ENCODE results near the gene COX8A.

The COX8A gene

GRCh38 chr11:64003807-64004589 is 29.6 kb downstream of the COX8A start:
- FAIRE-seq = no peak
- no peak for DNase-seq (ENCODE audit: insufficient read length, low spot score)
- TF ChIP-seq POLR2A (IDR thresholded peaks at IDR 0.05; ENCODE audit: low read depth, low read length) = no peak

GRCh38 chr11:64004590-64004984 is 30.2 kb downstream of the COX8A start:
- DNase-seq (ENCODE audit: insufficient read length, low spot score) = no peak
- FAIRE-seq = no peak
- TF ChIP-seq POLR2A (IDR thresholded peaks at IDR 0.05; ENCODE audit: low read depth, low read length) = no peak

DNA sequence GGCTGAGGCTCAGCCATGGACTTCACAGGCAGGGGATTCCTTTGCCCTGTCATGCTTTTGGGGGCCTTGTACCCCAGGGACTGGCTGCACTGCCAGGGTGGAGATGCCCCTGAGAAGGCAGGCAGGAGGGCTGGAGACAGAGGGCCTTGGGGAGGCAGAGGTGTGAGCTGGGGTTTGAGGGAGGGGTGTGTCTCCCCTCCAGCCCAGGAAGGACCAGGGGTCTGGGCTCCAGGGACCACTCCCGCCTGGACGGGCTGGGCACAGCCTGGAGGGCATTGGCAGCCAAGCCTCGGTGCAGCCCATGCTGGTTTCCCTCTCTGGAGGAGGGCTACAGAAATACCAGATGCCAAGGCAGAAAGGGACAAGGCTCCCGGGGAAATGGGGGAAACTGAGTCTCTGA is 31.3 kb downstream of the COX8A start:
- DNase-seq (ENCODE audit: insufficient read length, low spot score) (no peak), FAIRE-seq (no peak)
- TF ChIP-seq POLR2A (IDR thresholded peaks at IDR 0.05; ENCODE audit: low read depth, low read length) = no peak

DNA sequence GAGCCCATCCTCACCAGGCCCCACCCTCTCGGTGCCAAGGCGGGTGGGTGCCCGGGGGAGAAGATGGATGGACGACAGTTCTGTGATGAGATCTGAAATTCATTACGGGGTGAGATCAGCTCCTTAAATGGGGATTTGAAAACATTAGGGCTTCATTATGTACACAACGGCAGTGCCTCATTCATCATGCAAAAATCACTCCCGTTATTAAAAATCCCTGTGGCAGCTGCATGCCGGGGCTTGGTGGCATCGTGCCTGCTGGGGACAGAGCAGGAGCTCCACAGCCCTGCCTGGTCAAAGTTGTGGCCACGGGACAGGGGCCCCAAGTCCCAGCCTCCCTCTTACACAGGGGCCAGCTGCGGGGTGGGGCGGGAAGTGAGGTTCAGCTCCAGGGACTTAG is 32.0 kb downstream of the COX8A start:
- DNase-seq (ENCODE audit: insufficient read length, low spot score) = no peak
- TF ChIP-seq POLR2A (IDR thresholded peaks at IDR 0.05; ENCODE audit: low read depth, low read length) = no peak
- FAIRE-seq = no peak

GRCh38 chr11:64007160-64007628 is 32.8 kb downstream of the COX8A start:
- no peak for DNase-seq (ENCODE audit: insufficient read length, low spot score)
- no peak for TF ChIP-seq POLR2A (IDR thresholded peaks at IDR 0.05; ENCODE audit: low read depth, low read length)
- no peak for FAIRE-seq

DNA sequence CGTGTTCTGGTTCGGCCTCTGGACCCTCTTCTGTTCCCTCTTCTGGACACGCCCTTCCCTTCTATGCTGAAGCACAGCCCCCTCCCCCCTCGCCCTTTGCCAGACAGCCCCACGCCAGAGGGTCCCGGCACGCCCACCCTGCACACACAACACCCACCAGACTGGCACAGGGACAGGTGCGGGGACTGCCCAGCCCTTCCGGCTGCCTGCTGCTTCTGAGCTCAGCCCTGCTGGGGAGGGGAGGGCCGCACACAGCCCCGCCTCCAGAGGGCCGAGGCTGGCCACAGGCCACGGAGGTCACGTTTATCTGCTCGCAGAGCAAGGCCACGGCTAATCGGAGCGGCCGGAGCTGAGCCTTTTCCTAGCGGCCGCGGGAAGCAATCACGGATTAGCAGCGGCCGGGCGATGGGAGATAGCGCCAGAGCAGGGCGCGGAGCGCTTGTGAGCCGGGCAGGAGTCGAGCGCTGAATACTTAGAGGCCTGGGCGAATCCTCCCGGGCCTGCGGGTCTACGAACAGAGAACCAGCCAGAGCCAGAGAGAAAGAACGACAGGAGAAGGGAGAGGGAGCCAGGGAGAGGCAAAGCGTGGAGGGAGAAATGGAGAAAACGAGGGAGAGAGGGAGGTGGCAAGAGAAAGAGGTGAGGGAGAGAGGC is 33.3 kb downstream of the COX8A start:
- FAIRE-seq = no peak
- no peak for TF ChIP-seq POLR2A (IDR thresholded peaks at IDR 0.05; ENCODE audit: low read depth, low read length)
- DNase-seq (ENCODE audit: insufficient read length, low spot score) = no peak

- FAIRE-seq (no peak), DNase-seq (ENCODE audit: insufficient read length, low spot score) (no peak)
- TF ChIP-seq POLR2A (IDR thresholded peaks at IDR 0.05; ENCODE audit: low read depth, low read length) = no peak
These were observed 34.0 kb downstream of the COX8A start for GRCh38 chr11:64008283-64008913.

DNA sequence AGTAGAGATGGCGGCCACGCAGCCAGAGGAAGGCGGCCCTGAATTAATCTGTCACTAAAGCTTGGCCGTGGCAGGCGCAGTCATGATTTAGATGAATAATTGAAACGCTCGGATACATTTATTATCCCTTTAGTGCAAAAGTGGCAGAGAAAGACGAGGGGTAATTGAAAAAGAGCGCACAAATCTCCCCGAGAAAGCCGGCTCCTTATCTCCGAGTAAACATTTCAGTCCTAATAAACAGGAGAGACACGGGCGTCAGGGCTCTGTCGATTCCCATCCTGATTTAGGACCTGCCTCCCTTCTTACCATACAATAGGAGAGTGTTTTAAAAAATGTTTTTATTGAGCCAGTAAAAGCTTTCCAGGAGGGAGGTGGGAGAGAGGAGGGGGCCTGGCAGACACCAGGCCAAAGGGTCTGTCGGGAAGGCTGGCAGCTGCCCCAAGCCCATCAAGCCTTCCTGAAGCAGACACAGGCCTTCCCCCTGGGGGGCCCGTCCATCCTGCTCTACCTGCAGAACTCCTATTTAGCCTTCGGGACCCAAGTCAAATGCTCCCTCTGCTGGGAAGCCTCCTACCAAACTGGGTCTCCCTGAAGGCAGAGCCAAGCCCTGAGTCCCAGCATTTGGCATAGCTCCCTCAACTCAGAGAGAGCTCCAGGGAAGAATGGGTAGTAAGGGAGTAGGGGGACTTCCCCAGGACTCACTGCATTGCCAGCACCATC is 34.7 kb downstream of the COX8A start:
- DNase-seq (ENCODE audit: insufficient read length, low spot score) (no peak), FAIRE-seq (no peak)
- no peak for TF ChIP-seq POLR2A (IDR thresholded peaks at IDR 0.05; ENCODE audit: low read depth, low read length)

GRCh38 chr11:64009710-64010109 is 35.3 kb downstream of the COX8A start:
- FAIRE-seq (no peak), DNase-seq (ENCODE audit: insufficient read length, low spot score) (no peak)

GRCh38 chr11:64010783-64011182 is 36.4 kb downstream of the COX8A start:
- no peak for FAIRE-seq
- no peak for DNase-seq (ENCODE audit: insufficient read length, low spot score)
- TF ChIP-seq POLR2A (IDR thresholded peaks at IDR 0.05; ENCODE audit: low read depth, low read length) = no peak

More at GRCh38 chr11:64009710-64010109, 35.3 kb downstream of the COX8A start:
- TF ChIP-seq POLR2A (IDR thresholded peaks at IDR 0.05; ENCODE audit: low read depth, low read length) = no peak

DNA sequence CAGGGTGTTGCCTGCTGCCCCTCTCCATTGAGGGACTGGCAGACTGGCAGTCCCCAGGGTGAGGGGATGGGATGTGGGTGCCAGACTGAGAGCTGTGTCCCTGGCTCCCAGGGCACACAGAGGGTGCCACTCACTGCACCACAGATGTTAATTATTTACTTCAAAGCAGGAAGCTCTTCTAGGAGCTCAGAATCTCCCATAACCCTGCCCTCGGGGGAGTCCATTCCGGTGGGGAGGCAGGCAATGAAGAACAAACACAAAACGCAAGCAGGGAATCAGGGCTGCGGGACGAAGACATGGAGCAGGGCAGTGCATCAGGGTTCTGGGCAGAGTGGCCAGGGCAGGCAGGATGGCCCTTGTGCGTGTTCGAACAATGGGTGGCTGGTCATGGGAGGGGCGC is 37.0 kb downstream of the COX8A start:
- FAIRE-seq = no peak
- TF ChIP-seq POLR2A (IDR thresholded peaks at IDR 0.05; ENCODE audit: low read depth, low read length) = no peak
- no peak for DNase-seq (ENCODE audit: insufficient read length, low spot score)

DNA sequence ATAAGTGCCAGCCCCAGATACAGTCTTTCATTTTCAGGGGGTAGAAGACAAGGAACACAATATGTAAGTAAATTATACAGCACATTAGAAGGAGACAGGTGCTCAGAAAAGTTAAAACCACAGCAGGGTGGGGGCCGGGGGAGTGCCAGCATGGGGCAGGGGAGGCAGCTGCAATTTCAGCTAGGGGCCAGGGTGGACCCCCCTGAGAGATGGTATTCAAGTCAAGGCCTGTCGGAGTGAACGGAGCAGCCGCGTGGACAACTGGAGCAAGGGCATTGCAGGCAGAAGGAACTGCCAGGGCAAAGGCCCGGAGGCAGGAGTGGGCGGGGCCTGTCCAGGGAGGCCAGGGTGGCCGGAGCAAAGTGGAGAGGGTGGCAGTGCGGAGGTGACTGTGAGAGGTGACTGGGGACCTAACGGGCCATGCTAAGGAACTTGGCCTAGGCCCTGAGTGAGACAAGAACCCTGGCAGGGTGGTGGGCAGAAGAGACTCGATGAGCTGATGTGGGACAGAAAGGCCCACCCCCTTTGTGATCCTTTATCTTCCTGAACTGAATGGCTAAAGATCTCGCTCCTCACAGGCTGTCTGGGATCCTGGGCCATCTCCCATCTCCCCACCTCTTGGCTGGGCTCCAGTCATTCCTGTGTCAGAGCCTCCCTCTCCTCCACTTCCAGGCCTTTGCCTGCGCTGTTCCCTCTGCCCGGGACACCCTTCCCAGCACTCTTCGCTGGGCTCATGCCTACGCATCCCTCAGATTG is 38.9 kb downstream of the COX8A start:
- no peak for FAIRE-seq
- no peak for TF ChIP-seq POLR2A (IDR thresholded peaks at IDR 0.05; ENCODE audit: low read depth, low read length)
- DNase-seq (ENCODE audit: insufficient read length, low spot score) = no peak

GRCh38 chr11:64014356-64014755 is 39.9 kb downstream of the COX8A start:
- no peak for DNase-seq (ENCODE audit: insufficient read length, low spot score)
- no peak for FAIRE-seq
- no peak for TF ChIP-seq POLR2A (IDR thresholded peaks at IDR 0.05; ENCODE audit: low read depth, low read length)

All from H54 (cell line).